Cardiac septum (tissue), 1 donor: Measurements from ENCODE around the gene SLC4A5. TPM values are rescaled to one million over a fixed set of nuclear protein-coding genes. Genes with fewer than 3 reads are reported as not detected.

Experiments used
- DNase-seq: peaks from one replicate; pipeline ENCODE4 v3.0.0-alpha.2; 2020; ENCODE audit warnings: low spot score
- intact Hi-C: fragments of 100-400 bp; cut with DNase I; formaldehyde crosslinking; loops from one replicate; pipeline ENCODE4 v1.14.0; 2022
- total RNA-seq: library from RNA; stranded (reverse); fragmentation: NEBNext Ultra II Directional; extraction: Animal tissue kit (Norgen Biotek cat#: 25700); gene quantifications from one replicate; pipeline ENCODE4 v1.2.1, GENCODE V29; 2021
- donor health status: DM: no; HTN: no; CAD: no.

Gene SLC4A5
- total RNA-seq, 1 donor from 2014 or later: 3.6 TPM

DNA sequence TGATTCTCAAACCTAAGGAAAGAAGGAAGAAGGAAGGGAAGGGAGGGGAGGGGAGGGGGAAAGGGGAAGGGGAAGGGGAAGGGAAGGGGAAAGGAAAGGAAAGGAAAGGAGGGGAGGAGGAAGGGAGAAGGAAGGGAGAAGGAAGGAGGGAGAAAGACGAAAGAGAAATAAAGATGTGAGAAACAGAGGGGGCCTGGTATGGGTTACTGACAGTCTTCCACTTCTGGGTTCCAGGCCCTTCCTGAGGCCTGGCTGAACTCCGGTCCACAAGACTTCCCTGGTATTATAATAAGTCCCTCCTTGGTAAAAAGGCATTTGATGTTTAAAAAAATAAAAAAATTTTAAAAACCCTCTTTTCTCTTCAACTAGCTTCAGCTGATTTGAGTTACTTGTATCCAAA is 17.4 kb downstream of the SLC4A5 start:
- intact Hi-C loops: no loop called here
- no peak for DNase-seq

DNA sequence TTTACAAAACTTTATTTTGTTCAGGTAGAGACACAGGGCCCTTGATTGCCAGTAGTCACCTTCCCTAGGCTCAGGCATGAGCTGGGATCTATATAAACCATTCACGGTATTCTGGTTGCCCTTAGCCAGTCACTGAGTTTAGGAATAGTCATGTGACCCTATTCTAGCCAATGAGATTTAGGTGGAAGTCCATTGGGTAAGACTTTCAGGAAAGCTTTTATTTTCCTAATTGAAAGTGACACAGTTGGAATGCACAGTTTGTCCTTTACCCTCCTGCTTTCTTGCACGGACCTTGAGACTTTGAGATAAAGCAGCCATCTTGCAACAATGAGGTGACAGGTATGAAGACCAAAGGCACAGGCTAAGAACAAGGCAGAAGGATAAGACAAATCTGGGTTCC is 21.5 kb downstream of the SLC4A5 start:
- no peak for DNase-seq
- intact Hi-C loops: no loop called here

DNA sequence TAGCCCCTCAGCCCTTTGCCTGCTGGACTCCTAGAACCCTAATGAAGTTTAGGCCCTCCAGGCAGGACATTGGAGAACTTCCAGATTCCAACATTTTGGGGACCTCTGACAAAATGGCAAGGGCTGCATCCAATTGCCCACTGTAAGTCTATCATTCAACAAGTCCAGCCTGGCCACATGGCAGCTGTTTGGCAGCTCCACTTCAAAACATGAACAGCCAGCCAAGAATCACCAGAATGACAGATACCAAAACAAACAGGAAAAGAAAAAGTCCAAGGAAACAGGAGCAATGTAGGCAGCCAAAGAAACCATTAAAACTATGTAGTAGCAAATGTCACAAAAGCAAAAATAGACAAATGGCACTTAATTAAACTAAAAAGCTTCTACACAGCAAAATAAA is 25.5 kb downstream of the SLC4A5 start:
- DNase-seq: no peak
- intact Hi-C loops: no loop called here

DNA sequence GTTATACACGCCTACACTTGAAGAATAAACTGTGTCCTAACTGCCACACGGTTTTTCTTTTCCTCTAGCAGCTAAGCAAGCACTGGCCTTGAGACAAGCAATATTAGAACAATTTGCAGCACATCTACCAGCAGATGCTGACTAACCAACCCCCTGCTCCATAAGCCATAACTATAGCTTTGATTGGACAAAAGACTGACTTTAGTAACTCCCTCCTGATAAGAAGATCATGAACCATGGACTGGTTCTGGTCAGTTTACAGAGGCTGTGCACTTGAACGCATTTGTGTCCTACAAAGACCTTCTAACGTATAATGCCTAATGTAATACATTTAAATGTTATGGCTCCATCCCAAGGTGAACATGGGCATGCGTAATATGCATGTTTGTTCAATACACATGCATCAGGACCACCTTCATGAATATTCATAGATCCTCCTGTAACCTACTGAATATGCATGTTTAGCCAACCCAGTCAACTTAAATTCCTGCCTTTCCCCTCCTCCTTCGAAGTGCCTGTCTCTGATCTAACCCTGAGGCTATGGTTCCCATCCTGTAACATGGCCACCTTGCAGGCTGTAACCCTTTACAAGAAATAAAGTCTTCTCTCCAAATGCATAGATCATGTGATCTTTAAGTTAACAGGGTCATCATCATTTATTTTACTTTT is 26.5 kb downstream of the SLC4A5 start:
- intact Hi-C loops: no loop called here
- no peak for DNase-seq

DNA sequence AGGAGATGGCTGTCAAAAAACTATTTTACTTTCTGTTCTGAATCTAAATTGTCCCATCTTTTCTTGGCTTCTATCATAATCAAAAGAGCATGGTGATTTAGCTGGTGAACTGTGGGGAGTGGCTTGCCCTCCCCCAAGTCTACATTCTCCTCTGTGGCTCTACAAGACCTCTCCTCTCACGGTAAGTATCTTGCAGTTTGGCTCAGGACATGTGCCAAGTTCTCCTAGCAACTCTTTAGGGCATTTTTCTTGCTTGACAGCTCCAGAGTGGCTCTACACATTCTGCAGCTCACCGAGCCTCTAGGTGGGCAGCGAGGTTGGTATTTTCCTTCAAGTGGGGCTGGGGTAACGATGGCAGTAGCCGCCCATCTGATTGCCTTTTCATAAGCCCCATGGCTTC is 29.1 kb downstream of the SLC4A5 start:
- no peak for DNase-seq
- intact Hi-C loops: no loop called here

DNA sequence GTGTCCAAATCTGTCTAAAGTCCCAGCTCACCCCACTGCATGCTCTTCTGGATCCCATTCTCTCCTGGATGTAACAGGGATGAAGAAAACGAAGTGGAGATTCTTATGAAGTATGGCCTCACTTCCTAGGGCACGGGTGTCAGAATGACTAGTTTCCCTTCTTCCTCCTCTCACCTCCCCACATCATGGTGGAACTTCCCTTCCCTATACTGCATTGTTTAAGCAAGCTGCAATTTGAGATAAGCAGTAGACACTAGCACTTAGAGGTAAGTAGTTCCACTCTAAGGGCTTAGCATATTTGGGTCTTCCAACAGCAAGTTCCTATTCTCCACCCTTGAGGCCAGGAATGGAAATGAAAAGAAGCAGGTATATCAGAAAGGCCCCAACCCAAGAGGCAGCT is 29.7 kb downstream of the SLC4A5 start:
- intact Hi-C loops: no loop called here
- no peak for DNase-seq

DNA sequence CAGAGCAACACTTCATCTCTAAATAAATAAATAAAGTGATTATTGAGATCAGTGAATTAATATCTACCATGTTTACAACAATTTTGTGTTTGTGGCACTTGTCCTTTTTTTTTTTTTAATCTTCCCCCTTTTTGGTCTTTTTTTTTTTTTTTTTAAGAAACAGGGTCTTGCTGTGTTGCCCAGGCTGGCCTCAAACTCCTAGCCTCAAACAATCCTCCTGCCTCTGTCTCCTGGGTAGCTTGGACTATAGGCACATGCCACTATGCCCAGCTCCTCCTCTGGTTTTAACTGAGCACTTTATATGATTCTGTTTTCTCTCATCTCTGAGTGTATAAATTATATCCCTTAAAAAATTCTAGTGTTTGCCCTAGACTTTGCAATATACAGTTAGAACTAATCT is 30.3 kb downstream of the SLC4A5 start:
- no peak for DNase-seq
- intact Hi-C loops: no loop called here

DNA sequence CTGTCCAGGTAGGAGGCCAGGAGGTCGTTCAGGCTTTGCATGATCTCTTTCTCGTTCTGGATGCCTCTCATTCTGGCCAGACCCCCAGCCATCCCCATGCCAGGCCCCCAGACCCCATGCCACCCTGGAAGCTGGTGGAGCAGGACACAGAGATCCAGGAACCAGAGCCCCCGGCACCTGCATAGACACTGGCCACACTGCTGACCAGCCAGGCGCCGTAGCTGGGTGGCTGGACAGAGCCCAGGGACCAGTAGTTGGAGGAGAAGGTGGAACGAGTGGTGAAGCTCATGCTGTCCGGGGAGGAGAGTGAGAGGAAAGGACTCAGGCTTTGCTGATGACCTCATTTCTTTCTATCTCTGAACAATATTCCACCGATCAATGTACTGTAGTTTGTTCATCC is 35.5 kb downstream of the SLC4A5 start:
- DNase-seq: no peak
- intact Hi-C loops: no loop called here

DNA sequence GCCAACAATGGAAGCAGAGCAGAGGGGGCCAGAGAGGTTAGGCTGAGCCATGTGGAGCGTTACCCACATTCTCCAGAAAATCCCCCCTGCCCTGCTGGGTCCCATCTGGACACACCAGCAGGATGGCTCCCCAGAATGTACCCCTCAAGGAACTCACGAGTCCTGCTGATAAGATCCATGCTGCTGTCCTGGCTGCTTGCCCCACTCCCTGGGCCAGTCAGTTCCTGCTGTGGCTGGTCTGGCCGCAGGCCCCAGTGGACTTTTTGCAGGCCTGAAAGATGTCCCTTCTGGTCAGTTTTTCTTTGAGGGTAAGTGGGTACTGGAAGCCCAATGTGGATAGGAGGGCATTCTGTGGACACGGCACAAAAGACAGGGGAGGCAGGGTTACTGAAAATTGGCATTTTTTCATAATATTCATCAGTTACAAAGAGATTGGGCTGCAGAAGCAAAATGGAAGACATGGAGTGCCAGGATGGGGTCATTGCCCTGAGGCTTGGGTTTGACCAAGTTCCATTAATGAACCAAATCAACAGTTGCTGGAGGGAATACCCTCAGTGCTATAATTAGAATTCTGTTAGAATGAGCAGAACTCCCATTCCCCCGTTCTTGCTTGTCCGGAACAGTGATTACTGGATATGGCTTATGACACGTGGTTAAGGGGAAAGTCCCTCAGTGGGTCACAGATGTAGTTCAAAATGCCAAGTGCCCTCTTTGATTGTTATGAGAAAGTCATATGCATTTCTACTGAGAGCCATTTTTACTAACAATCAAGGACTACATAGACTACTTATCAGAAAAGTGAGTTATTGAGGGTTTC is 38.7 kb downstream of the SLC4A5 start:
- intact Hi-C loops: no loop called here
- DNase-seq: no peak

DNA sequence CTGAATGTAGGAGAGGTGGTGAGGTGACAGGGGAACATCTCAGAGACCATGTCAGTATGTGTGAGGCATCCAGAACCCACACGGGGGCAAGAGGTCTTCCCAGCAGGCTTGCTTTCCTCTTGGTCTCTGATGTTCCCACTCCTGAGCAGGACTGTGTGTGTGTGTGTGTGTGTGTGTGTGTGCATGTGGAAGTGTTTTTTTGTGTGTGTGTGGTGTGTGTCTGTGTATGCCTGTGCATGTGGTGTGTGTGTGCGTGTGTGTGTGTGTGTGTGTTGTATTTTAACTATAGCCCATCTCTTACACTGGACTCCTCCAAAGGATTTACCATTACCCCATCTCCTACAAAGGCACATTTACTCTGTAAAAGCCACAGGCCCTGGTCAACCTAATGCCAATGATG is 40.4 kb downstream of the SLC4A5 start:
- no peak for DNase-seq
- intact Hi-C loops: no loop called here

DNA sequence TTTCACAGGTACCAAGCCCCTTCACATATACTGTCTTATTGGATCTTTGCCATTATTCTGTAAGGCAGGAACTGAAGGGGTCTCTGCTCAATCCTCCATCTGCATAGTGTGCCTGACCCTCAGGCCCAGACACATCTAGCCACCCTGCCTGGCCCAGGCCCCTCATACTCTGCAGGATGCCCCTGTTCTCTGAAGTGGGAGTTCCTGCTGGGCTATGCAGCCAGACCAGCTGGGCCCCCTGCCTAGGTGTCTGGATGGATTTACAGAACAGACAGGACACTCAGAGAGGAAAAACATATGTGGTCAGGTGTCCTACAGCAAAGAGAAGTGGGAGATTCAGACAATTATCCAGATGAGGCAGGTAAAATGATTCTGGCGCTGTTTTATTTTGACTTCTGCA is 42.0 kb downstream of the SLC4A5 start:
- intact Hi-C loops: no loop called here
- no peak for DNase-seq

DNA sequence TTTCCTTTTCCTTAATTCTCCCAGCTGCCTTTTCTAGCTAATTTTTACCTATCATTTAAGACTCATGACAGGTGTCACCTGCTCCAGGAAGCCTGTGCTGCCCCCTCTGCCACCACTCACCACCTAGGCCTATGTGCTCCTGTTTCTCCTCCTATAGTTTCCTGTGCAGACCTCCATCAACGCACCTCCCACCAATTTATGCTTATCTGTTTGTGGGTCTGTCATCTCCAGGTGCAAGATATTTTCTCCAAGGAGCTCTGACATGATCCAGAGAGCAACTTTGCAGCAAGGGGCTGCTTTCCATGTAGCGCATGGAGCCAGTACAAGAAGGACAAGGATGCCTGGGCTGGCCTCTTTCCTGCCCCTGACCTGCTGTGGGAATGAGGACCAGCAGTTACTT is 42.7 kb downstream of the SLC4A5 start:
- intact Hi-C loops: no loop called here
- no peak for DNase-seq

DNA sequence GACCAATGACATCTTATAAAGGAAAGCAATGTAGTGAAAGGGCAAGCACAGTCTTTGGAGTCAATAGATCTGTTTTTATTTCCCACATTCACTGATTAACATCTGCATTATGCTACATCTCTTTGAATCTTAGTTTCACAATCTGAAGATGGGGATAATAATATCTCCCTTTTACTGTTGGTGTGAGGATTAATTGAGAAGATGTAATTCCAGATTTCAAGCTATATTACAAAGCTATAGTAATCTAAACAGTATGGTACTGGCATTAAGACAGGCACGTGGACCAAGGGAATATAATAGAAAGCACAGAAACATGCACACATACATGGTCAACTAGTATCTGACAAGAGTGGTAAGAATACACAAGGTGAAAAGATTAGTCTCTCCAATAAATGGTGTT is 45.3 kb downstream of the SLC4A5 start:
- no peak for DNase-seq
- intact Hi-C loops: no loop called here

DNA sequence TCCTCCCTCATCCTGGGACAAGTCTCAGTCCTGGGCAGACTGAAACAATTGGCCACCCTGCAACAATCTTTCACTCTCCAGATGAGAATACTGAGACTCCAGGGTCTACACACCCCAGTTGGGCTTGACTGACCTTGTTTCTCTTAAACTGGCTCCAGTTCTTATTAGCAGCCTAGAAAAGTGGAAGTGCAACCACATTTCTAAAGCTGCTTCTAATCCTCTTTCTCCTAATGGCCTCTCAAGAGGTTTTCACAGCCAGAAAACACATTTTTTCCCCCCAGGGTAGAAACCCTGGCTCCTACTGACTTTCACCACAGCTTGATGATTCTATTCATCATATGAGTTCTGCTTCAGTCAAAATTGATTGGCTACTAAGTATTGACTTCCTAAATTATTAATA is 45.8 kb downstream of the SLC4A5 start:
- no peak for DNase-seq
- intact Hi-C loops: no loop called here

DNA sequence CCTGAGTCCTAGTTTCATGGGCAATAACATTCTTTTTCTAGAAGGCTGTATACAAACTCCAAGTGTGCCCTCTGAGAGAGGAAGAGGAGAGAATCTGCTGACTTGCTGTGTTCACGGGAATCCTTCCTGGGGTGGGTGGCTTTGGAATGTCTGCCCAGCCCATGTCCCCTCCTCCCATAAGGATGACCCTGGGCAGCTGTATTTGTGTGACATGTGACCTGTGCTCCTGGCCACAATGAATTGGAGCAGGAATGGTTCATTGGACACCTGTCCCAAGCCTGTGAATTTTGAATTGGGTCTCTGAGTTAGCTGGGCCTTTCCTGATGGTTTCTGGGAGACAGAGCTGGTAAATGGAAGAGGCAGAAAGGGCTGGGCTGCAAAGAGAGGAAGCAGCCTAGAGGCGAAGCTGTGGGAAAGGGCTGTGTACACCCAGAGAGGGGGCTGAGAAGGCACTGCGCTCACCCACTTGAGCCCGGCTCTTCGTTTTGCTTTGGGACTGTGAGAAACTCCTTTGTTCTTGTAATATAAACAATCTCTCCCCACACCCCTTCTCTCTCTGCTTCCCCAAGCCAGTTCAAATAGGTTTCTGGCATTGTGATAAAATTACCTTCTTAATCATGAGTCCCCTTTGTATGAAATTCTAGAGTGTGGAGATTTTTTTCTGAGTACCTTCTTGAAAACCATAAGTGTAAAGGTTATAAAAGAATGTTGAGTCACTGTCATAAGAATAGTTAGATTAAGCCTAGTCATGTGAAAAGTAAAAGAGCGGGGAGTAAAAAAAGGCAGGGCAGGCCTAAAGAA is 49.8 kb downstream of the SLC4A5 start:
- no peak for DNase-seq
- intact Hi-C loops: no loop called here

DNA sequence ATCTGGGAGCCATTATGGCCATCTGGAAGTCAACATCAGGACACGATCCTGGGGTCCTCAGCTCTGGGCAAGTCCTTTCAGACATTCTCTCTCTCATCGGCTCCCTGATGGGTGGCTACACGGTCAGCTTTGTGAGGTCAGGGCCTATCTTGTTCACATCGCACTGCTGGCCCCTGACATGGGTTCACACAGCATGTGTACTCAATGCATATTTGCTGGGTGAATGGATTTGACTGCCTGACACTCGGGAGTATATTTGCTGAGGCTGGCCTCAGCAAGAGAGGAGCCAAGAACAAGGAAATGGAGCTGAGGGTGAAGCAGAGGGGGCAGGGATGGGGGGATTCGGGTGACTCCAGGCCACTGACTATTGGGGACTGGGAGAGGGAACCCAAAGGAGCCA is 50.5 kb downstream of the SLC4A5 start:
- no peak for DNase-seq
- intact Hi-C loops: no loop called here

DNA sequence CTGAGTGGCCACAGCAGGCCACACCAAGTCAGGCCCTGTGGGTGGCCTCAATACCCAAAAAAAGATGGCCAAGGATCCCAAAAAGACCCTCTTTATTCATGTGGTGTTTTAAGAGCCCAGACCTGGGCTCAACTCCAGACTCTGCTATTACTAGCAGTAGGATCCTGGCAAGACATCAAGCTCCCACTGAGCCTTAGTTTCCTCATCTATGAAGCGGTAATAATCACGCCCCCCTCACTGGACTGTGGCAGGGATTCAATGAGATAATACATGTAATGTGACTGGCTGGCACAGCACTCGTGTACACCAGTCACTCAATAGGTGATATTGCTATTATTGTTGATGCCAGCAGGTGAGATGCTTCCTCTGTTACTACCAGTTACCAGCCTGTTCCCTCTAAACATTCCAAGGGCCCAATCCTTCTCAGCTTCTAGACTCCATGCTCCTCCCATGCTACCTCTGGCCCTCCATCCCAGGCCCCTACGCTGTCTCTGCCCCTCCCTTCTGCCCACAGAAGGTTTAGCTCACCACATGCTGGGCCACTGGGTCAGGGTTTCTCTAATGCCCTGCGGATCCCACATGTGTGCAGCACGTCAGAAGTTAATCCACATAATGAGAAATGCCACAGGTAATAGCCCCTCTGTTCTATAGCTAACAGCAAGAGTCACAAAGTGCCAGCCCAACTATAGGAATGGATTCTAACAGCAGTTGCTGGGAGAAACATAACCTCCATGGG is 51.2 kb downstream of the SLC4A5 start:
- intact Hi-C loops: no loop called here
- DNase-seq: no peak

DNA sequence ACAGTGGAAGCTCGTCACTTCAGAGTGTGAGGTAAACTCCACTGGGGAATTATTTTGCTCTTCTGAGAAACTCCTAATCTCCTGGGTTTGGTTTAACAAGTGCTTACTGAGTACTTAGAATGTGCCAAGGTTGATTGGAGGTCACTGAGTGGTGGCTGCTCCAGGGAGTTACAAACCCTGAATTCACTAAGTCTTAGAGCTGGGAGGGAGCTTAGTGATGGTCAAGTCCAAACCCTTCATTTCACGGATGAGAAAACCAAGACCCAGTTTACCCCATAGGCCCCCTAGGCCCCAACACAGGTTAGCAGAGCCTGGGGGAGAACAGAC is 52.0 kb downstream of the SLC4A5 start:
- no peak for DNase-seq
- intact Hi-C loops: no loop called here

DNA sequence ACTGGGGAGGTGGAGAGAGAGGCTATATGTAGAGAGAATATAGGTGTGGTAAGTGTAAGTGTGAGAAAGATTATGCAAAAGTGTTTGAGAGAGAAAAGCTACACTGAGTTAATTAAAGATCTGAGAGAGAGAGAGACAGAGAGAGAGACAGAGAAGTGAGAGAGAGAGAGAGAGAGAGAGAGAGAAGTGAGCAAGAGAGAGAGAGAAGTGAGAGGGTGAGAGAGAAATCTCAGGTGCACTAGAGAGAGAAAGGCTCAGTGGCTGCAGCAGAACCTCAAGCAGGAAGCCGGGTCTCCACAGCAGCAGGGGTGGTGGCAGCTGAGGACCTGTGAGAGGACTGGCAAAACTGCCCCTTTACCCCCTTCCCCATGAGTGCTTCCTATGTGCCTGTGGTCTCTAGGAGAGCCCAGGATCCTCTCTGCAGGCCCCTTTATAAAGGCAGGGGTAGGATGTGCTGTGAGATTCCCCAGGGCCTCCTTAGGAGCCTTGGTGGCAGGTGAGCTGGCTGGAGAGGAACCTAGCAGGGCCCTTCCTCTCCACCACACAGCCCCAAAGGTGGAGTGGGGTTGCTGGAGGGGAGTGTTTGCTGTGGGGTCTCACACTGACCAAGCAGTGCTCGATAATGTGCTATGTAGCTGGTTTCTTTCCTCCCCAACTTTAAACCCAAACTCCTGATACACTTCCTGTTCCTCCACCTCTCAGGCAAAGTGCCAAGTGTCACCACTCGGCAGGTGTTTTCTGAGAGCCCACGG is 52.6 kb downstream of the SLC4A5 start:
- intact Hi-C loops: no loop called here
- no peak for DNase-seq

DNA sequence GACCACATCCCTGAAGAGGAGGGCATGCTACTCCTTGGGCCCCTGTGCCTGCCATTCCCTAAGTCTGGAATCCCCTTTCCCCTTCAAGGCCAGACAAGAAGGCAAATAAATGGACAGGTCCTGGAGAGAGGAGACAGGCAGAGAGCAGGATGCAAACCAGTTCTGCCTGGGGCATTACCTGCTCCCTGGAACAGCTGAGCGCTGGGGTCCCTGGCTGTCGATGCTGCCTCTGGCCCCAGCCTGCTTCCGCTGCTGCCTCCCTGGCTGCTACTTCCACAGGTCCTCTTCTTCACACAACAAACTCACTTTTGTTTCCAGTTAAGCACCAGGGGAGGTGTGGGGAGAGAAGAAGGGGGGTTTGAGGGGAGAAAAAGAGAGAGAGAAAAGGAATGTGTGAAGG is 53.1 kb downstream of the SLC4A5 start:
- intact Hi-C loops: no loop called here
- no peak for DNase-seq
